DND-41 (cell line): ENCODE results near the gene C14orf93.

Source experiments
- ATAC-seq: fragments of 200-7000 bp; cut with Tn5 transposase; 3 replicates; pipeline ENCODE4 v1.9.1; 2021; ENCODE audit warnings: low read depth; ENCODE audit not compliant: insufficient read depth
- DNase-seq: peaks from one replicate; pipeline ENCODE4 v3.0.0-alpha.2; 2020
- H2AFZ ChIP-seq: 2 replicates; pipeline ENCODE4 v1.6.0; 2012; ENCODE audit warnings: low read depth, low read length
- H3K27ac ChIP-seq: 2 replicates; pipeline ENCODE4 v1.5.1; 2012; ENCODE audit warnings: low read length, inconsistent platforms
- H3K27me3 ChIP-seq: fragments of 200-600 bp; sonication (generic); 2 replicates; pipeline ENCODE4 v1.6.0; 2012; ENCODE audit warnings: low read length, mild to moderate bottlenecking, inconsistent platforms; ENCODE audit not compliant: insufficient read depth, poor library complexity
- H3K36me3 ChIP-seq: 2 replicates; pipeline ENCODE4 v1.5.1; 2012; ENCODE audit warnings: low read length, inconsistent platforms; ENCODE audit not compliant: insufficient read depth
- H3K4me1 ChIP-seq: 2 replicates; pipeline ENCODE4 v1.5.1; 2012; ENCODE audit warnings: mild to moderate bottlenecking, low read length; ENCODE audit not compliant: insufficient read depth
- H3K4me2 ChIP-seq: 2 replicates; pipeline ENCODE4 v1.6.0; 2012; ENCODE audit warnings: mild to moderate bottlenecking, moderate library complexity, low read length, inconsistent platforms; ENCODE audit not compliant: insufficient read depth
- H3K4me3 ChIP-seq, 2 experiments: fragments of 200-600 bp in 1 of 2; shearing (Covaris generic) in 1 of 2; 2 replicates each; pipeline ENCODE4 v1.5.1; 2012 to 2016; ENCODE audit warnings: inconsistent platforms in 2 of 2, low read length in 2 of 2, mild to moderate bottlenecking in 2 of 2, low read depth in 1 of 2, moderate library complexity in 1 of 2
- H3K79me2 ChIP-seq: 2 replicates; pipeline ENCODE4 v1.6.0; 2012; ENCODE audit warnings: low read length, inconsistent platforms; ENCODE audit not compliant: insufficient read depth
- H3K9ac ChIP-seq: 2 replicates; pipeline ENCODE4 v1.6.0; 2012; ENCODE audit warnings: low read depth, mild to moderate bottlenecking, inconsistent platforms, low read length, moderate library complexity
- H3K9me3 ChIP-seq: 2 replicates; pipeline ENCODE4 v1.5.1; 2012; ENCODE audit warnings: low read length, moderate library complexity, mild to moderate bottlenecking, inconsistent platforms; ENCODE audit not compliant: insufficient read depth, severe bottlenecking
- H4K20me1 ChIP-seq: 2 replicates; pipeline ENCODE4 v1.6.0; 2012; ENCODE audit warnings: low read length; ENCODE audit not compliant: insufficient read depth
- CTCF ChIP-seq: IDR thresholded peaks from 2 replicates; pipeline ENCODE4 v1.5.1; 2012; ENCODE audit warnings: borderline replicate concordance, low read length, moderate library complexity, mild to moderate bottlenecking; ENCODE audit not compliant: poor library complexity, severe bottlenecking; ENCODE audit errors: extremely low read depth
- EZH2 ChIP-seq: IDR thresholded peaks from 3 replicates; pipeline ENCODE4 v1.6.1; 2012; ENCODE audit warnings: borderline replicate concordance, low read depth, mild to moderate bottlenecking, moderate library complexity, low read length, inconsistent platforms; ENCODE audit not compliant: severe bottlenecking

C14orf93 gene

GRCh38 chr14:23055147-23055550 lies 45.2 kb upstream of the C14orf93 start:
- DNase-seq, result no peak
- Histone ChIP-seq H3K9ac (no peak overlapping the region), H3K9me3 (no peaks in the 10 kb centered on the region), H3K4me3 (no peak overlapping the region), H3K36me3 (peaks cover 13% of the 10 kb centered on the region), H3K27ac (no peak overlapping the region), H4K20me1 (peaks cover 8% of the 10 kb centered on the region), H3K27me3 (peaks cover 6% of the 10 kb centered on the region), H2AFZ (no peak overlapping the region), H3K4me2 (no peak overlapping the region), H3K4me1 (peaks cover 19% of the 10 kb centered on the region), H3K79me2 (no peaks in the 10 kb centered on the region)
- TF ChIP-seq EZH2 (no peak), CTCF (no peak)
- ATAC-seq, result no peak

- Histone ChIP-seq H3K9ac (no peak overlapping the region), H3K36me3 (peaks cover 7% of the 10 kb centered on the region), H3K9me3 (no peaks in the 10 kb centered on the region), H3K4me2 (no peak overlapping the region), H3K79me2 (no peaks in the 10 kb centered on the region), H2AFZ (no peak overlapping the region), H3K27ac (no peak overlapping the region), H3K4me3 (no peak overlapping the region), H4K20me1 (peaks cover 8% of the 10 kb centered on the region; the same call in 1 of the 2 replicates), H3K27me3 (peaks cover 6% of the 10 kb centered on the region), H3K4me1 (peaks cover 19% of the 10 kb centered on the region)
- no peak for TF ChIP-seq EZH2
- TF ChIP-seq CTCF, result peak; percentile 63
- peak; percentile 42 for DNase-seq
- no peak for ATAC-seq
Observed at GRCh38 chr14:23054000-23054811, 44.3 kb upstream of the C14orf93 start.

GRCh38 chr14:23053426-23053825 lies 43.5 kb upstream of the C14orf93 start:
- no peak for TF ChIP-seq EZH2
- TF ChIP-seq CTCF, result no peak
- no peak overlapping the region for H3K4me3 ChIP-seq
- peaks cover 8% of the 10 kb centered on the region; the same call in 1 of the 2 replicates for H4K20me1 ChIP-seq
- H3K4me1 ChIP-seq, result peaks cover 19% of the 10 kb centered on the region
- no peak overlapping the region for H3K27ac ChIP-seq
- H3K79me2 ChIP-seq, result no peaks in the 10 kb centered on the region
- no peak overlapping the region for H3K4me2 ChIP-seq
- ATAC-seq (no peak), DNase-seq (no peak)
- peaks cover 6% of the 10 kb centered on the region for H3K27me3 ChIP-seq
- no peaks in the 10 kb centered on the region for H3K36me3 ChIP-seq
- H3K9ac ChIP-seq, result no peak overlapping the region
- no peaks in the 10 kb centered on the region for H3K9me3 ChIP-seq
- no peak overlapping the region for H2AFZ ChIP-seq
